IgD-negative memory B cell (primary cell): ENCODE measurements around the gene SLC9A3. TPM values are rescaled to one million over a fixed set of nuclear protein-coding genes. Genes with fewer than 3 reads are reported as not detected.

Experiments used
- H3K27ac Mint-ChIP-seq, 3 donors: one replicate each; pipeline ENCODE4 v1.8.0; 2020 to 2022; ENCODE audit warnings: mild to moderate bottlenecking in 3 of 3, mixed read lengths in 3 of 3, moderate library complexity in 1 of 3
- H3K27me3 Mint-ChIP-seq: one replicate; pipeline ENCODE4 v1.8.0; 2021; ENCODE audit warnings: mixed read lengths
- H3K36me3 Mint-ChIP-seq: one replicate; pipeline ENCODE4 v1.8.0; 2020; ENCODE audit warnings: mild to moderate bottlenecking, mixed read lengths
- H3K4me1 Mint-ChIP-seq, 3 donors: one replicate each; pipeline ENCODE4 v1.8.0; 2020 to 2022; ENCODE audit warnings: mixed read lengths in 3 of 3, mild to moderate bottlenecking in 1 of 3
- H3K4me3 Mint-ChIP-seq, 4 donors: one replicate each; pipeline ENCODE4 v1.8.0; 2020 to 2022; ENCODE audit warnings: mild to moderate bottlenecking in 4 of 4, mixed read lengths in 4 of 4, moderate library complexity in 3 of 4
- H3K9me3 Mint-ChIP-seq, 3 donors: one replicate each; pipeline ENCODE4 v1.8.0; 2020 to 2021; ENCODE audit warnings: mixed read lengths in 3 of 3, mild to moderate bottlenecking in 1 of 3
- polyA plus RNA-seq: library from polyadenylated mRNA; unstranded; fragments of 300-500 nt; fragmentation: Illumina TruSeq; gene quantifications from one replicate; pipeline ENCODE4 v1.2.3, GENCODE V29; 2021

SLC9A3 gene
- polyA plus RNA-seq, 1 donor from 2014 or later = 1.2 TPM

- H3K27me3 Mint-ChIP-seq = peaks cover 66% of the 10 kb centered on the region
- peaks cover 0 to 2% (median 0%) of the 10 kb centered on the region in 3 donors for H3K9me3 Mint-ChIP-seq
- peaks cover 21 to 23% (median 23%) of the 10 kb centered on the region in 3 donors for H3K4me1 Mint-ChIP-seq
- peak overlapping the region in 1 of 3 donors; percentile 34 for H3K27ac Mint-ChIP-seq
- peak overlapping the region in 2 of 4 donors; percentile 71 to 88 for H3K4me3 Mint-ChIP-seq
- no peaks in the 10 kb centered on the region for H3K36me3 Mint-ChIP-seq
Observed at GRCh38 chr5:528629-529511, 4.6 kb upstream of the SLC9A3 start.

DNA sequence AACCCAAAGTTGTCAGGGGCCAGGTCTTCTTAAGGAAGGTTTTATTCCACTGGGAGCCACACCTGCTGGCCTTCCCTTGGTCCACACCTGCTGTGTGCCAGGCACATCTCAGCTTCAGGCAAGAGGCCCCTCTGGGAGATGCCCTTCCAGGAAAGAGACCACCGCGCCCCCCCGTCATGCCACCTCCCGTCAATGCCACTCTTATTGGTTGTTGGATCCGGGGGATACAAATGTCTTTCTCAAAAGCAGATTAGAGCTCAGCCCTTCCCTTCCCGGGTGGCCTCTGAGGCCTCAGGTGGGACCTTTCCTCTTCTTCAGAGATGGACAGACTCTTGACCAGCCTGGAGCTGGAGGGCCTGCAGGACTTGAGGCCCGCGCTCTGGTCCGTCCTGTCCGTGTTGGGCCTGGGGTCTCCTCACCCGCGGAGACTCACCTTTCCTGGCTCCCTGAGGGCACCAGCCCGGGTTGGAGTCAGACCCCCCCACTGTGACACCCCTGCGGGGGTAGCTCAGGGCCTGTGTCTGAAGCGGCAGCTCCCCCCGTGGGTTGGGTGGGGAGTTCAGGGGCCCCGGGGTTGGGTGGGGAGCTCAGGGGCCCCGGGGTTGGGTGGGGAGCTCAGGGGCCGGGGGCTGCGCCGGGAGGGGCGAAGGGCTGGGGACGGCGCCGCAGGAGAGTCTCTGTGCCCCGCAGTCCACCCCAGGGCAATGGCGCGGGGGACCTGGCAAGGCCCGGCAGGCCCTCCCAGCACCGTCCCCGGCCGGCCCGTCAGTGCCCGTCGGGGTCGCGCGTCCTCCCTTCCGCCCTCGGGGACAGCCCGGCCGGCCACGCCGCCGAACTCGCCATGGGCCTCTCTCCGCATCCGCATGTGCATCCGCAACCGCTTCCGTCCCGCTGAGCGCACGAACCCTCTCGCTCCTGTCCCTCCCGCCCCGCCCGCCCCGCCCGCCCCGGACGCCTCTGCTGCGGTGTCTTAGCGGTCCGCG, 3.7 kb upstream of the SLC9A3 start:
- H3K36me3 Mint-ChIP-seq = no peaks in the 10 kb centered on the region
- H3K27me3 Mint-ChIP-seq = peaks cover 65% of the 10 kb centered on the region
- H3K4me1 Mint-ChIP-seq = peaks cover 21 to 25% (median 23%) of the 10 kb centered on the region in 3 donors
- peaks cover 0 to 2% (median 0%) of the 10 kb centered on the region in 3 donors for H3K9me3 Mint-ChIP-seq
- H3K4me3 Mint-ChIP-seq = no peak overlapping the region
- no peak overlapping the region for H3K27ac Mint-ChIP-seq

GRCh38 chr5:526456-527088, 2.3 kb upstream of the SLC9A3 start:
- Mint-ChIP-seq H3K27me3 (peaks cover 69% of the 10 kb centered on the region), H3K4me3 (no peak overlapping the region)

DNA sequence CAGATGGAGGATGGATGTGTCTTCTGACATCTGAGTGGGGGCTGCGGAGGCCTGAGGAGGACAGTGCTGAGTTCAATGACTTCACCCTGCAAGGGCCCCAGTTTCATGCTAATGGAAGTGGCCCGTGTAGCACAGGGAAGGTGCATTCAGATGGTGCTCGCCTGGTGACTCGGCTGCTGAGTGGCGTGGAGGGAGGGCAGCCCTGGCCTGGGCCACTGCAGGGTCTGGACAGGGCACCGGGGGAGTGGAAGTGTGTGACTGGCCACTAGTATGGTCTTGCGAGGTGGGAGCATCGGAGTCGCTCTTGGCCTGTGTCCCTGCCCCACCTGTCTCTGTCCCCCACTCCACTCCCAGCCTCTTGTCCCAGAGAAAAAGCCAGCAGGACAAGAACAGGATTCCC, 1.7 kb upstream of the SLC9A3 start:
- Mint-ChIP-seq H3K27ac (no peak overlapping the region), H3K4me1 (peaks cover 21 to 24% (median 23%) of the 10 kb centered on the region in 3 donors), H3K9me3 (peaks cover 0 to 2% (median 0%) of the 10 kb centered on the region in 3 donors), H3K4me3 (peak overlapping the region in 1 of 4 donors; percentile 18), H3K27me3 (peaks cover 67% of the 10 kb centered on the region), H3K36me3 (no peaks in the 10 kb centered on the region)

More at GRCh38 chr5:526456-527088, 2.3 kb upstream of the SLC9A3 start:
- peaks cover 21 to 25% (median 23%) of the 10 kb centered on the region in 3 donors for H3K4me1 Mint-ChIP-seq
- peaks cover 0 to 2% (median 0%) of the 10 kb centered on the region in 3 donors for H3K9me3 Mint-ChIP-seq
- H3K36me3 Mint-ChIP-seq = no peaks in the 10 kb centered on the region
- H3K27ac Mint-ChIP-seq = no peak overlapping the region

DNA sequence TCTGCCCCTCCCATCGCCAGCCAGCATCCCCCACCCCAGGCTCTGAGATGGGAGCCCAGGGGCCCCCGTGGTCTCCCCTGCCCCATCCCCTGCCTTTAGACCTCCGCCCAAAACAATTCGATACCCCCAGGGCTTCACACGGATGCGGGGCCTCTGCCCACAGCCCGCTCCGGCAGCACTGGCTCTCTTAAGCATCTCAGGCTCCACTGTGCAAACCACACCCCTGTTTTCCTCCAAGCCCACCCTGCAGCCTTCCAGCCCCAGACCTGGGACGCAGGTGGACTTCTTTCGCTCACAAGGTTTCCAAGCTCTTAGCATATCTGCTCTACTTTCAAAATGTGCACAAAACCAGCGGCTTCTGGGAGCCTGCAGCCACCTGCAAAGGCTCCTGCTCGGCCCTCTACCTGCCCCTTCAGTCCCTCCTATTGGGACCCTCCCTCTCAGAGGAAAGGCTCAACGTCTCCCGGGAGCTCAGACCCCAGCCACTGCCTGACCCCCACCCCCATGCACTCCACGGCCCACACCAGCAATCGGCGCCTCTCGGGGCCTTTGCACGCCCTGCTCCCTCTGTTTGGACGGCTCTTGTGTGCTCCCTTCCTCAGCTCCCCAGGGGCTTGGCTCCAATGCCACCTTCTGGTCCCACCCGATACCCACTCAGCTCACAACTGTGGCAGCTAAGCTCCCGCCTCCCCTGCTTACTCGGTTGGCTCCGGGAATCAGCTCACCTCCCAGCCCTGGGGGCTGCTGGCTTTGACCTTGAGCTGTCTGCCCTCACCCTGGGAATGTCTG, 918 bp upstream of the SLC9A3 start:
- Mint-ChIP-seq H3K4me3 (peak overlapping the region; percentile 20 to 75 (median 24)), H3K27ac (peak overlapping the region in 1 of 3 donors; percentile 63)

DNA sequence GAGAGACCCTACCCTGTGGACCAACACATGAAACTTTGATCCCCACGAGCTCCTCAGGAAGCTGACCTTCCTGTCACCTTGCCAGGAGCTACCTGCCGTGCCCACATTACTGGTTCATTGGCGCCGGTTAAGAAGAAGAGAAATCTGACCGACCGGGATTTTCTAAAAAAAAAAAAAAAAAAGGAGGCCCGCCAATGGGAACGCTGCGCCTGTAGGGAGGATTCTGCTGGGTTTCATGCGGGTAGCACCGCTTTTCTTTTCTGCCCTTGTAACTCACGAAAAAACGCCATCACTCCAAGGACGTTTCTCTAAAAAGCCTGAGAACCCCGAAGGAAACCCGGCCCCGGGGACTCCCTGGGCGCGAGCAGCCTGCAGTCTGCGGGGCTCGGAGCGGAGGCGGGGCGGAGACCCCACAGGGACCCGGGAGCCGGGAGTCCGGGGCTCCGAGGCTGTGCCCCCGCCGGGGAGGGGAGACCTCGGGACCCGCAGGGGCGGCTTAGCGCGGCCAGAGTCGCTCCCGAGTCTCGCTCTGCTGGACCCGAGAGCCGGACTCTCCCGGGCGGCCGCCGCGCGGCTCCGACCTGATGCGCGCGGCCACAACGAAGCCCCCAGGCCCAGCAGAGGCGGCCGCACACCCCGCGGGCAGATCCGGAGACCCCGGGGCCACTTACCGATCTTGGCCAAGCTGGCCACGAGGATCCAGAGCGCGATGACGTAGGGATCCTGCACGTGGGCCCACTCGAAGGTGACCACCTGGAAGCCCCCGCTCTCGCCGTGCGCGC, 617 bp downstream of the SLC9A3 start:
- Mint-ChIP-seq H3K4me3 (peak overlapping the region in 1 of 4 donors; percentile 57), H3K27ac (no peak overlapping the region), H3K9me3 (peaks cover 0 to 2% (median 0%) of the 10 kb centered on the region in 3 donors), H3K4me1 (peaks cover 8 to 10% (median 9%) of the 10 kb centered on the region in 3 donors), H3K36me3 (no peaks in the 10 kb centered on the region), H3K27me3 (peaks cover 60% of the 10 kb centered on the region)

More for the DNA sequence above, 918 bp upstream of the SLC9A3 start:
- Mint-ChIP-seq H3K36me3 (no peaks in the 10 kb centered on the region), H3K27me3 (peaks cover 66% of the 10 kb centered on the region), H3K9me3 (peaks cover 0 to 2% (median 0%) of the 10 kb centered on the region in 3 donors), H3K4me1 (peaks cover 16 to 18% (median 17%) of the 10 kb centered on the region in 3 donors)

DNA sequence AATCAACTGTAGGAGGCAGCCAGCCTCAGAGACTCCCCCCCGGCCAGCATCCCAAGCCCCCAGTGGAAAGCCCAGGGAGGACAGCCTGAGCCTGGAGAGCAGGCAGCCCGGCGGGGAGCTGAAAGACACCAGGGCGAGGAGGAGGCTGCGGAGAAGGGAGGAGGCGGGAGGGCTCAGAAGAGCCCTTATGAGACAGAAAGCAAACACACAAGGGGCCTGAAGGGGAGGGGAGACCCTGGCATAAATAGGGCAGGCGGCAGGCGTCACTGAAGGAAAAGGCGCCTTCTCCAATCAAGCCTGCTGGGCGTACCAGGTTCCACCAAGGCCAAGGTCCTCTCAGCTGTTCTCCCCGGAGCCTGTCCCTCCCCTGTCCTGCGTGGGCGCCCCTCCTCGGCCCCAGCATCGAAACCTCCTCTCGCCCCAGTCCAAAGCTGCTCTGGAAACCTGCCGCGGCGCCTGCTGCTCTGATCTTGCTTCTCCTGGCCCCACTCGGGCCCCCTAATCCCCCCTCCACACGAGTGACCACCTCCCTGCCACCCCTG, 1.3 kb downstream of the SLC9A3 start:
- H3K9me3 Mint-ChIP-seq = peaks cover 0 to 2% (median 0%) of the 10 kb centered on the region in 3 donors
- peaks cover 8 to 10% (median 9%) of the 10 kb centered on the region in 3 donors for H3K4me1 Mint-ChIP-seq
- no peaks in the 10 kb centered on the region for H3K36me3 Mint-ChIP-seq
- H3K27ac Mint-ChIP-seq = no peak overlapping the region
- H3K4me3 Mint-ChIP-seq = no peak overlapping the region
- H3K27me3 Mint-ChIP-seq = peaks cover 60% of the 10 kb centered on the region

GRCh38 chr5:522116-522515, 2.1 kb downstream of the SLC9A3 start:
- Mint-ChIP-seq H3K27ac (no peak overlapping the region), H3K27me3 (peaks cover 52% of the 10 kb centered on the region)

GRCh38 chr5:521680-522079, 2.6 kb downstream of the SLC9A3 start:
- Mint-ChIP-seq H3K27ac (peak overlapping the region in 1 of 3 donors; percentile 31), H3K36me3 (no peaks in the 10 kb centered on the region), H3K27me3 (peaks cover 50% of the 10 kb centered on the region), H3K9me3 (peaks cover 0 to 2% (median 2%) of the 10 kb centered on the region in 3 donors), H3K4me1 (peaks cover 3 to 4% (median 3%) of the 10 kb centered on the region in 3 donors), H3K4me3 (no peak overlapping the region)

More at GRCh38 chr5:522116-522515, 2.1 kb downstream of the SLC9A3 start:
- Mint-ChIP-seq H3K36me3 (no peaks in the 10 kb centered on the region), H3K4me1 (peaks cover 5% of the 10 kb centered on the region in 3 donors), H3K9me3 (peaks cover 0 to 2% (median under 1%) of the 10 kb centered on the region in 3 donors), H3K4me3 (no peak overlapping the region)

- Mint-ChIP-seq H3K4me3 (no peak overlapping the region), H3K27me3 (peaks cover 44% of the 10 kb centered on the region), H3K4me1 (peaks cover 3 to 4% (median 3%) of the 10 kb centered on the region in 3 donors), H3K36me3 (no peaks in the 10 kb centered on the region), H3K27ac (no peak overlapping the region), H3K9me3 (peaks cover 0 to 2% (median 2%) of the 10 kb centered on the region in 3 donors)
Observed at GRCh38 chr5:520850-521226, 3.4 kb downstream of the SLC9A3 start.

DNA sequence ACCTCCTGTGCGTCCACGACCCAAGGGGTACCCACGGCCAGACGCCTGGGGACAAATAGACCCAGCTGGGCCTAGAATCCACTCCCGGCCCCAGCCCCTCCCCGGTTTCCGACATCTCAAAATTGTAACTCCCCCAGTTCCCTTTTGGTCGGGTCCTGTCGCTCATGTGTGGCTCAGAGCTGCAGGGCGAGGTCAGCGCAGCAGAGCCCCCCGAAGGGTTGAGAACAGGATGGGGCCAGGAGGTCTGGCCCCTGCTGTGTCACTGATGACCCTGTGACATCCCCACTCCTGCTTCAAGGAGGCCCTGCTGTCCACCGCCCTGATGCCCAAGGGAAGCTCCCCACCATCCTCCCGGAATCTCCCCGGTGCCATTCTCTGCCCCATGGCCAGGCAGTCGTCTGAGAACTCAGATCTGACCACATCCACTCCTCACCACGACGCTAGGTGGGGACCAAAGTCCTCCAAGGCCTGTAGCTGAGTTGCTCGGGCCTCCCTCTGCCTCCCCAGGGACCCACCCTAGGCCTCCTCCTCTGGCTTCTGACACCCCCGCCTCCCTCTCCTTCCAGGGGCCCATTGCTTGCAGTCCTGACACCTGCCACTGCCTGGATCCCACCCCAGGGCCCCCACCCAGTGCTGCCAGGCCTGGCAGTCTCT, 3.9 kb downstream of the SLC9A3 start:
- peaks cover 42% of the 10 kb centered on the region for H3K27me3 Mint-ChIP-seq
- H3K36me3 Mint-ChIP-seq = no peaks in the 10 kb centered on the region
- H3K9me3 Mint-ChIP-seq = peaks cover 0 to 2% (median 2%) of the 10 kb centered on the region in 3 donors
- H3K4me1 Mint-ChIP-seq = peaks cover 2 to 4% (median 3%) of the 10 kb centered on the region in 3 donors
- no peak overlapping the region for H3K4me3 Mint-ChIP-seq
- no peak overlapping the region for H3K27ac Mint-ChIP-seq

DNA sequence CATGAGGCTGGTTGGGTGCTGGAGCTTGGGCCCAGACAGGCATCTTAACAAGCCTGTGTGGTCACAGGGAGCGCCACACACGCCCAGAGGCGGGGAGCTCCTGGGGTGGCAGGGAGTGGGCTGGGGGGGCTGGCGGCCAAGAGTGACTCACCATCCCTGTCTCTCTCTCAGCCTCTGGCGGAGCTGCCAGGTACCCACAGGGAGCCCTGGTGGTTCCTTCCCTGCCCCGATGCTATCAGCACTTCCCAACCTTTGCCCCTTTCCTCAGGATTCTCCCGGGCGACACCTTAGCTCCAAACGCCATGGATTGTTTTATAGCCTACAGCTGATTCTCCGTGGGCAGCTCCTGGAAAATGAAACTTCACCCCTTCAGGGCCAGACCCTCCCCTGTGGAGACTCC, 5.5 kb downstream of the SLC9A3 start:
- H3K9me3 Mint-ChIP-seq = peaks cover 0 to 2% (median 0%) of the 10 kb centered on the region in 3 donors
- peaks cover 46% of the 10 kb centered on the region for H3K27me3 Mint-ChIP-seq
- H3K36me3 Mint-ChIP-seq = no peaks in the 10 kb centered on the region
- no peak overlapping the region for H3K27ac Mint-ChIP-seq
- peaks cover 0 to 2% (median 1%) of the 10 kb centered on the region in 3 donors for H3K4me1 Mint-ChIP-seq
- H3K4me3 Mint-ChIP-seq = no peak overlapping the region
